Epidermal melanocyte (primary cell): Measurements from ENCODE around the gene RCSD1.
"Not testable (repeated sequence)": the region's sequence is repeated elsewhere in the genome, so short reads cannot be mapped to it uniquely, and the experiment has no call there.

Experiments used
- DNase-seq: peaks from one replicate; pipeline ENCODE4 v3.0.0; 2011; ENCODE audit warnings: low spot score; ENCODE audit not compliant: insufficient read length

The RCSD1 gene

DNA sequence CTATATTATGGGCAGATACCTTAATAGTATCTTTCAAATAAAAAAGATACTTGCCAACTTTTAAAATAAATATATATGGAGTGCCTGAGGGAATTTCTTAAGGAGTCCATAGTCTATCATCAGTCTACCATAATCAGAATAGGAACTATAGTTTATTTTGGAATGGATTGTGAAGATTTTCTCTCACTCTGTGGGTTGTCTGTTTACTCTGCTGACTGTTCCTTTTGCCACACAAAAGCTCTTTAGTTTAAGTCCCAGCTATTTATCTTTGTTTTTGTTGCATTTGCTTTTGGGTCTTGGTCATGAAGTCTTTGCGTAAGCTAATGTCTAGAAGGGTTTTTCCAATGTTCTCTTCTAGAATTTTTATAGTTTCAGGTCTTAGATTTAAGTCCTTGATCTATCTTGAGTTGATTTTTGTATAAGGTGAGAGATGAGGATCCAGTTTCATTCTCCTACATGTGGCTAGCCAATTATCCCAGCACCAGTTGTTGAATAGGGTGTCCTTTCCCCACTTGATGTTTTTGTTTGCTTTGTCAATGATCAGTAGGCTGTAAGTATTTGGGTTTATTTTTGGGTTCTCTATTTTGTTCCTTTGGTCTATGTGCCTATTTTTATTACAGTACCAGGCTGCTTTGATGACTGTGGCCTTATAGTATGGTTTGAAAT lies 112.5 kb downstream of the RCSD1 start:
- not testable (repeated sequence) for DNase-seq

DNA sequence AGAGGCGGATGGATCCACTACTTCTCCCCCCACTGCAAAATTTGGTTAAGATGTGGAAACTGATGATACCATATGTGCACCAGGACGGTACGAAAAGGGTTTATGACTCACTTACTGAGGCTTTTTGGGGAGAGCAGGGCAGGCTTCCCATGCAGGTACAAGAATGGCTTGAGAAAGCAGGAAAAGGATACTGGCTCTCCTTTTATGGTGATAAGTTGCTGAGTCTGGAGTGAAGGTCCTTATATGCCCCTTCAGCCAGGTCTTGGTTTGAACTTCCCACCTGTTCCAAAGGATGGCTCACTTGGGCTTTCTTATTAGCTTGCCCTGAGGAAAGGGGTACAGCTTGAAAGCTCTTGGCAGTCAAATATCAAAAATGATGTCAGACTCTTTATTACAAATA lies 114.9 kb downstream of the RCSD1 start:
- DNase-seq: no peak

DNA sequence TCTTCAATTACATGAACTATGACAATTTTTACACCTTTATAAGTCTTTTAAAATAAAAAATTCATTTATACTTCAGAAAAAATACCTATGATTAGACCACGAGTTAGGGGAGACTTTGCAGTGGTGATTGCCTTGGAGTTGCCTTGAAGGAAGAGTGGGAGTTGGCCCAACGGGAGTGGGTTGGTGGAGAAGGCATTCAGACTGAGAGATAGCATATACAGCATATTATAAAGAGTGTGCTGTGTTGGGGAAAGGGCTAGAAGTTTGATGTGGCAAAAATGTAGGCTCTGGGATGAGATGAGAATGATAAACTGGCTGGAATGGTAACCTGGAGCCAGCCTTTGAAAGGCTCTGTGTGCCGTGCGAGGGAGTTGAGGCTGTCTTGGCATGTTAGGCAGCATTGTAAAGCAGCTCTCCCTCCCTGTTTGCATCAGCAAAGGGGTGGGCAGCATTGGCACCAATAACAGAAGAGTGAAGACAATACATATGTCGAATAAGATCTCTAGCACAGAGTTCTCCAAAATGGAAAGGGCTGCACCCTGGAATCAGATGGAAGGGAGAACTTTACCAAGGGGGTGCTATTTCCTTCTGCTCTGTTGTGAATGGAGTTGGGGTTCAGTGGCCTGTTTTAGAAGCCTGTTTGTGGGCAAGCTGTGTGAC lies 116.1 kb downstream of the RCSD1 start:
- DNase-seq: no peak

DNA sequence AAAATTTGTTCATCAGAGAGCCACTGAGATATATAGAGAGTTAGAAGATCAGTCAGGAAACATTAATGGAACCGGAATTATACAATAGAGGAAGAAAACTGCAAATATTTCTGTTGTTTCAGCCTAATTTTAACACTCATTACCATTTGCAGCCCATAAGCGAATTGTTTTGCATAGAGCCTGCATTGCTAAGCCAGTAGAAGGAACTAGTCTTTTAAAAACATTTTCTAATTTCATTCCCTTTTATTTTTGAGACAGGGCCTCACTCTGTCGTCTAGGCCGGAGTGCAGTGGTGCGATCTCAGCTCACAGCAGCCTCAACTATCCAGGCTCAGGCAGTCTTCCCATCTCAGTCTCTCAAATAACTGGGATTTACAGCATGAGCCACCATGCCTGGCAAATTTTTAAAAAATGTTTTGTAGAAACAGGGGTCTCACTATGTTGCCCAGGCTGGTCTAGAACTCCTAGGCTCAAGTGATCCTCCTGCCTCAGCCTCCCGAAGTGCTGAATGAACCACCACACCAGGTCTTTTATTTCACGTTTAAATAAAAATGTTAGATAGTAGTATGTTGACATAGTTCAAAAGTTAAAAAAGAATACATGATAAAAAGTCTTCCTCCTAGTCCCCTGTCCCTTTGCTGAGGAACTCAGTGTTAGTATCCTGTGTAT lies 117.1 kb downstream of the RCSD1 start:
- no peak for DNase-seq

DNA sequence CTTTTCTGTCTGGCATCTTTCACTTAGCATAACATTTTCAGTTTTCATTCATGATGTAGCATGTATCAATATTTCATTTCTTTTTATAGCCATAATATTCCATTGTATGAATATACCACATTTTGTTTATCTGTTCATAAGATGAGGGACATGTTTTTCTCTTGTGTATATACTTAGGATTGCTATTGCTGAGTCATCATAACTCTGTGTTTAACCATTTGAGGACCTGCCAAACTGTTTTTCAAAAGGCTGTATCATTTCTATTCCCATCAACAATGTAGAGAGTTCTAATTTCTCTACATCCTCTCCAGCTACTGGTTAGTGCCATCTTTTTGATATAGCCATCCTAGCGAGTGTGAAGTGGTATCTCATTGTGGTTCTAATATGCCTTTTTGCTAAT lies 118.0 kb downstream of the RCSD1 start:
- no peak for DNase-seq

DNA sequence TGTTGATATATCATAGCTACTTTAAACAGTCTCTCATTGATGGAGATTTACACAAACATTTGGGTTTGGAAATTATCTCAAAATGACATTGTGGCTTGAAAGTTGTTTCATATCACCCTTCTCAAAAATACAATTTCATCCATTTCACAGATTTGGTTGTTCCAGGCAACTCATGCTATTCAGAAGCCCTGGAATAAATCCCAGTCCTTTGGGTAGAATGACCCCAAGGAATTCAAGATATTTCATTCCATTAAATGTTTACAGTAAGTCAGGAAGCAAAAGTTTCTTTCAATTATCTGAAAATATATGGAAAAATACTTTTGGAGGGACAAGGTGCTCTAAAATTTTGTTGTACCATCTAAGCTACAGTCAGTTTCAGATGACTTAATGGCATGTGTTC lies 118.9 kb downstream of the RCSD1 start:
- no peak for DNase-seq

DNA sequence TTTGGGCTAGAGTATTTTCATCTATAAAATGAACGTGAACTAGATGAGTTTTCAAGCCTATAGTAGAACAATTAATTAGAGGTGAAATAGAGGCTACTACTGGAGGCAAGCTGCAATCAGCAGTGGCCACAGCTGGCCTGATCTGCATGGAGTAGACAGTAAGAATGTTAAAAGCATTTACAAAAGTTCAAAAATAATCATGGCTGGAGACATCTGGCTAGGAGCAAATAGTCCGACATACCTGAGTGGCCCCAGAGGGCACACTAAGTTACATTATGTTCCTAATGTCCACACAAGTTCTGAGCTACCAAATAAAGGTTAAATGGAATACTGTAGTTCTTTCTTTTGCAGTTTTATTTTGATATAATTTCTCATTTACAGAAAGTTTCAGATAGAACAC lies 119.7 kb downstream of the RCSD1 start:
- DNase-seq: no peak

DNA sequence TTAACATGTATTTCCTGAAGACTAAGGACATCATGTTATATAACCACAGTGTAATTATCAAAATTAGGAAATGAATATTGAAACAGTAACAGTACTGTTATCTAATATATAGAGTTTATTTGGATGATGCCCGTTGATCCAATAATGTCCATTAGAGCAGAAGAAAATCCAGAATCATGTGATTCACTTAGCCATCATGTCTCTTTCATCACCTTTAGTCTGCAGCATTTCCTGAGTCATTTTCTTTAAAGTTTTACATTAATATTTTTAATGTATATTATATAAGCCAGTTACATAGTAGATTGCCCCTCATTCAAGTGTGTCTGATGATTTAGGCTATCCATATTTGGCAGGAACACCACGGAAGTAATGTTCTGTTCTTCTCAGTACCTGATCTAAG lies 120.6 kb downstream of the RCSD1 start:
- no peak for DNase-seq

DNA sequence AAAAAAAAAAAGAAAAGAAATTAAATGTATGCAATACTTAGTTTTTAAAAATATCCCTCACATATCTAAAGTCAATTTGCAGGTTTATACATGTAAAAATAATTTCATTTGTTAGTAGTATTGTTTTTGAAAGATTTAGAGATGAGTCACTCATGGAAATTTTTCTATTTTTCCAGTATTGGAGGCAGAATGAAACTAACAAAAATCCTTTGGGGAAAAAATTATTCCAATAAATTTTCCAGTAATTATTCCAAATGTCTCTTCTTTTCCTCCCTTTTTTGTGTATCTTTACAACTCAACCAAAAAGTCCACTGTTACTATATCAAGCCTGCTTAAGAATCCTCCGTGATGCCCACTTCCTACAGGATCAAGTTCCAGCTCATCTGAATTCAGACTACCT lies 121.6 kb downstream of the RCSD1 start:
- DNase-seq: no peak

DNA sequence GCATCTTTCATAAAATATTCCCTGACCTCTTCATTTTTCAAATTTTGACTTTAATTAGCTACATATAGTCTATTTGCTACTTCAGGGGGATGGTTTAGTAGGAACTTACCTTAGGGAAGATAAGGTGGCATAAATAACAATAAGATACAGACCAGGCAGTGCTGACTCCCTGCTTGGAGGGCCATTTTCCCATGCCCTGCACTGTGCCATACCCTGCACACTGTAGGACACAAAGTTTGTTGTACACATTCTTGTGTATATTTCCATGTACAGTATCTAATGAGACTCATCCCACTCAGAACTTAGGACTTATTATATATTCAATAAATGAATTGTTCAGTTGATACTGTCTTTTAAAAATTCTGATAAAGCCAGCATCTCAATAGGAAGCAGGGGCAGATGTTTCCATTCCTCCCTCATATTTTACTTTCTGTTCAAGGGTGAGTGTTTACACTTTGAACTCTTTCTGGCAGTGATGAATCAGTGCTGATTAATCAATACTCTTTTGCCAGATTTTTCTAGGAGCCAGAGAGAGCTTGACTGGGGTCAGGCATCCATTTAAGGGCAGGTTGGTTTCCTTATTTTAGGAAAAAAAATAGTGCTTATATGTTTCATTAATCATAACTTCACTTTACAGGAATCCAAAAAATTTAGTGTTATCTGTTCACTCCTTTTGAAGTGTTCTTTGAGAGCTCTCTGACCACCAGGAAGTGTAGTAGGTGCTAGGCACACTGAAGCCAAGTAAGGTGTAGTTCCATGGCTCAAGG lies 122.4 kb downstream of the RCSD1 start:
- DNase-seq: no peak

DNA sequence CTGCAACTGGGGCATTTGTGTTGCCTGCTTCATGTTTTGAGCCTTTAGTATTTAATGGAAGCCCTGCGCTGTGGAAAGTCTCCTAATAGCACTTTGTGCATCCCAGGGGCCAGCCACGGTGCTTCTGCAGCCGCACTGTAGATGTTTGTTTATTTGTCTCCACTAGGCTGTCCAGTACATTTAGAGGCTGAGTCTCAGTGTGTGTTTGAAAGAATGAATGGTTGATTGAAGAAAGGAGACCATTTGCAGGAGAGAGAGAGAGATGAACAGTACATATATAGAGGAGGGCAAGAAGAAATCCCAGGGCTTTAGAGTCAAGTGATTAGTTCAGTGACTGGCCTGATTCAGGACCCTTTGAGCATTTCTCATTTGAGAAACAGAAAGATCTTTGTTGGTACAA lies 125.6 kb downstream of the RCSD1 start:
- no peak for DNase-seq
